ENCODE data around the gene KCNE4.

Gene KCNE4

GRCh38 chr2:223040527-223040926 is 11.5 kb upstream of the KCNE4 start:
- DNase-seq (ENCODE audit: low spot score): no peak

GRCh38 chr2:223041527-223042109 is 10.4 kb upstream of the KCNE4 start:
- DNase-seq (ENCODE audit: low spot score): peak; percentile 95

GRCh38 chr2:223042284-223042683 is 9.7 kb upstream of the KCNE4 start:
- no peak for DNase-seq (ENCODE audit: low spot score)

GRCh38 chr2:223042704-223043118 is 9.3 kb upstream of the KCNE4 start:
- DNase-seq (ENCODE audit: low spot score): no peak

GRCh38 chr2:223043164-223043941 is 8.6 kb upstream of the KCNE4 start:
- no peak for DNase-seq (ENCODE audit: low spot score)

GRCh38 chr2:223044092-223044836 is 7.7 kb upstream of the KCNE4 start:
- DNase-seq (ENCODE audit: low spot score): no peak

GRCh38 chr2:223044916-223045700 is 6.9 kb upstream of the KCNE4 start:
- no peak for DNase-seq (ENCODE audit: low spot score)

- DNase-seq (ENCODE audit: low spot score): no peak
These were observed 5.4 kb upstream of the KCNE4 start for GRCh38 chr2:223046470-223047040.

- peak; percentile 82 for DNase-seq (ENCODE audit: low spot score)
These were observed 4.7 kb upstream of the KCNE4 start for GRCh38 chr2:223047260-223047761.

GRCh38 chr2:223048519-223048918 is 3.5 kb upstream of the KCNE4 start:
- no peak for DNase-seq (ENCODE audit: low spot score)

GRCh38 chr2:223049356-223049755 is 2.6 kb upstream of the KCNE4 start:
- no peak for DNase-seq (ENCODE audit: low spot score)

- DNase-seq (ENCODE audit: low spot score): no peak
These were observed 1.8 kb upstream of the KCNE4 start for GRCh38 chr2:223050188-223050587.

- DNase-seq (ENCODE audit: low spot score): peak; percentile 69
These were observed 988 bp upstream of the KCNE4 start for GRCh38 chr2:223050900-223051504.

GRCh38 chr2:223052548-223053483 is 826 bp downstream of the KCNE4 start:
- DNase-seq (ENCODE audit: low spot score): no peak

- no peak for DNase-seq (ENCODE audit: low spot score)
These were observed 1.6 kb downstream of the KCNE4 start for GRCh38 chr2:223053484-223054192.

- peak; percentile 60 for DNase-seq (ENCODE audit: low spot score)
These were observed 2.3 kb downstream of the KCNE4 start for GRCh38 chr2:223054193-223054781.

GRCh38 chr2:223055140-223055539 is 3.1 kb downstream of the KCNE4 start:
- DNase-seq (ENCODE audit: low spot score): no peak

GRCh38 chr2:223055836-223056235 is 3.8 kb downstream of the KCNE4 start:
- DNase-seq (ENCODE audit: low spot score): no peak

Measured in AG08395 (cell line).